PFSK-1 (cell line): ENCODE measurements around the gene ZNF425.
A peak's percentile ranks its signal among the peaks of the same experiment; 100 is the strongest.

Source experiments
- FOXP2 ChIP-seq: optimal IDR thresholded peaks from 2 replicates; pipeline ENCODE3; 2011; ENCODE audit warnings: borderline replicate concordance, control low read depth, inconsistent platforms; ENCODE audit not compliant: insufficient read depth; ENCODE audit errors: extremely low read length, extremely low read depth
- POLR2AphosphoS5 ChIP-seq: IDR thresholded peaks from 2 replicates; pipeline ENCODE4 v1.6.1; 2012; ENCODE audit warnings: low read depth, mild to moderate bottlenecking, control low read depth, low read length, moderate library complexity
- SIN3A ChIP-seq: IDR thresholded peaks from 2 replicates; pipeline ENCODE4 v1.6.1; 2012; ENCODE audit warnings: mild to moderate bottlenecking, low read length, moderate library complexity, borderline replicate concordance; ENCODE audit not compliant: insufficient read depth
- TAF1 ChIP-seq: IDR thresholded peaks from 2 replicates; pipeline ENCODE4 v1.6.1; 2012; ENCODE audit warnings: low read length, control low read depth, borderline replicate concordance; ENCODE audit not compliant: insufficient read depth
- TF ChIP-seq, protein P1 (sequence below), 2 experiments: IDR thresholded peaks; 2 replicates each; pipeline versions ENCODE4 v1.6.1 to v1.8.0; 2011 to 2012; ENCODE audit warnings: low read depth in 2 of 2, low read length in 2 of 2, control low read depth in 1 of 2, inconsistent platforms in 1 of 2, mild to moderate bottlenecking in 1 of 2, moderate library complexity in 1 of 2; ENCODE audit not compliant: insufficient read depth in 1 of 2

The ZNF425 gene

DNA sequence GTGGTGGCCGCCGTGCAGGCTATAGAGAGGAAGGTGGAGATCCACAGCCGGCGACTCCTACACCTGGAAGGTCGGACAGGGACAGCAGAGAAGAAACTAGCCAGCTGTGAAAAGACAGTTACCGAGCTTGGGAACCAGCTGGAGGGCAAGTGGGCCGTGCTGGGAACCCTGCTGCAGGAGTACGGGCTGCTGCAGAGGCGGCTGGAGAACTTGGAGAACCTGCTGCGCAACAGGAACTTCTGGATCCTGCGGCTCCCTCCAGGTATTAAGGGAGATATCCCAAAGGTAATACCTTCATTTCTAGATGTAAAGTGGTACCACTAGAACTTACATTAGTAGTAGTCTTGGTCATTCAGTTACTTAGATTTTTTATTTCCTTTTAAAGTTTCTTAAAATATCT, 27.9 kb upstream of the ZNF425 start:
- TF ChIP-seq, protein P1, sequence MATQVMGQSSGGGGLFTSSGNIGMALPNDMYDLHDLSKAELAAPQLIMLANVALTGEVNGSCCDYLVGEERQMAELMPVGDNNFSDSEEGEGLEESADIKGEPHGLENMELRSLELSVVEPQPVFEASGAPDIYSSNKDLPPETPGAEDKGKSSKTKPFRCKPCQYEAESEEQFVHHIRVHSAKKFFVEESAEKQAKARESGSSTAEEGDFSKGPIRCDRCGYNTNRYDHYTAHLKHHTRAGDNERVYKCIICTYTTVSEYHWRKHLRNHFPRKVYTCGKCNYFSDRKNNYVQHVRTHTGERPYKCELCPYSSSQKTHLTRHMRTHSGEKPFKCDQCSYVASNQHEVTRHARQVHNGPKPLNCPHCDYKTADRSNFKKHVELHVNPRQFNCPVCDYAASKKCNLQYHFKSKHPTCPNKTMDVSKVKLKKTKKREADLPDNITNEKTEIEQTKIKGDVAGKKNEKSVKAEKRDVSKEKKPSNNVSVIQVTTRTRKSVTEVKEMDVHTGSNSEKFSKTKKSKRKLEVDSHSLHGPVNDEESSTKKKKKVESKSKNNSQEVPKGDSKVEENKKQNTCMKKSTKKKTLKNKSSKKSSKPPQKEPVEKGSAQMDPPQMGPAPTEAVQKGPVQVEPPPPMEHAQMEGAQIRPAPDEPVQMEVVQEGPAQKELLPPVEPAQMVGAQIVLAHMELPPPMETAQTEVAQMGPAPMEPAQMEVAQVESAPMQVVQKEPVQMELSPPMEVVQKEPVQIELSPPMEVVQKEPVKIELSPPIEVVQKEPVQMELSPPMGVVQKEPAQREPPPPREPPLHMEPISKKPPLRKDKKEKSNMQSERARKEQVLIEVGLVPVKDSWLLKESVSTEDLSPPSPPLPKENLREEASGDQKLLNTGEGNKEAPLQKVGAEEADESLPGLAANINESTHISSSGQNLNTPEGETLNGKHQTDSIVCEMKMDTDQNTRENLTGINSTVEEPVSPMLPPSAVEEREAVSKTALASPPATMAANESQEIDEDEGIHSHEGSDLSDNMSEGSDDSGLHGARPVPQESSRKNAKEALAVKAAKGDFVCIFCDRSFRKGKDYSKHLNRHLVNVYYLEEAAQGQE (IDR thresholded peaks at IDR 0.05; ENCODE audit: insufficient read depth in 1 of 2, low read depth in 2 of 2, low read length in 2 of 2) = no peak
- no peak for TF ChIP-seq TAF1
- TF ChIP-seq FOXP2 = no peak
- TF ChIP-seq SIN3A = no peak
- no peak for TF ChIP-seq POLR2AphosphoS5

DNA sequence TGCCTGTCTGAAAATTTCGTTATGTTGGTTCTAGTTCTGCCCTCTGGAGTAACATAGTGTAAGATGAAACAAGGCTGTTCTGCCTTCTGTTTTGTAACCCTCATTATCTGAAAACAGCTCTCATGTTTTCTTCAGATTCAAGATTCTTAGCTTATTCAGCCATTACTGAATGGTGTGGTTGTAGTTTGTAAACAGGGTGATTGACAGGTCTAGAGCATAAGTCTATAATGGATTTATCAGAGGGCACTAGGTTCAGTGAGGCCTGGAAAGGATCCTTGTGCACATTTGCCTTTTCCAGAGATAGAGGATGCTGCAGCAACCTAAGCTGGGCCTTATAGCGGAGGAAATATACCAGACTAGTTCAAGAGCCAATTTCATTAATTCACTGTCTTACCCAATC, 27.2 kb upstream of the ZNF425 start:
- TF ChIP-seq, protein P1 (IDR thresholded peaks at IDR 0.05; ENCODE audit: insufficient read depth in 1 of 2, low read depth in 2 of 2, low read length in 2 of 2) = no peak
- no peak for TF ChIP-seq FOXP2
- TF ChIP-seq SIN3A = no peak
- TF ChIP-seq POLR2AphosphoS5 = no peak
- TF ChIP-seq TAF1 = no peak

DNA sequence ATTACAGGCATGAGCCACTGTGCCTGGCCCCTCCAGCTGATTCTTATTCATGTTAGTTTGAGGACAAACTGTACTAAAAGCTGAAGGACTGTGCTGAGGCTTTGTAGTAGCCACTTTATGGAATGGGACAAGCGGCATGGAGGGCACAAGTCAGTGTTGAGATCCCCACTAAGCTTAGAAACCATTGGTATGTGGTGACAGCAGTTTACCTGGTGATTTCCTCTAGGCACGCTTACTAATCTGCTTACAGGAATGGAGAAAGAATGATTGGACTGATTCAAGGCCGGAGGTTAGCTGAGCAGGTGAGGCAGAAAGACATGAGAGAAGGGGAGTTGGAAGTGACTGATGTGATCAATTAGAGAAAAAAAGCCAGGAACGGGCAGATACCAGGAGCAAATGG, 24.9 kb upstream of the ZNF425 start:
- TF ChIP-seq, protein P1 (IDR thresholded peaks at IDR 0.05; ENCODE audit: insufficient read depth in 1 of 2, low read depth in 2 of 2, low read length in 2 of 2) = no peak
- TF ChIP-seq FOXP2 (no peak), SIN3A (no peak), TAF1 (no peak), POLR2AphosphoS5 (no peak)

DNA sequence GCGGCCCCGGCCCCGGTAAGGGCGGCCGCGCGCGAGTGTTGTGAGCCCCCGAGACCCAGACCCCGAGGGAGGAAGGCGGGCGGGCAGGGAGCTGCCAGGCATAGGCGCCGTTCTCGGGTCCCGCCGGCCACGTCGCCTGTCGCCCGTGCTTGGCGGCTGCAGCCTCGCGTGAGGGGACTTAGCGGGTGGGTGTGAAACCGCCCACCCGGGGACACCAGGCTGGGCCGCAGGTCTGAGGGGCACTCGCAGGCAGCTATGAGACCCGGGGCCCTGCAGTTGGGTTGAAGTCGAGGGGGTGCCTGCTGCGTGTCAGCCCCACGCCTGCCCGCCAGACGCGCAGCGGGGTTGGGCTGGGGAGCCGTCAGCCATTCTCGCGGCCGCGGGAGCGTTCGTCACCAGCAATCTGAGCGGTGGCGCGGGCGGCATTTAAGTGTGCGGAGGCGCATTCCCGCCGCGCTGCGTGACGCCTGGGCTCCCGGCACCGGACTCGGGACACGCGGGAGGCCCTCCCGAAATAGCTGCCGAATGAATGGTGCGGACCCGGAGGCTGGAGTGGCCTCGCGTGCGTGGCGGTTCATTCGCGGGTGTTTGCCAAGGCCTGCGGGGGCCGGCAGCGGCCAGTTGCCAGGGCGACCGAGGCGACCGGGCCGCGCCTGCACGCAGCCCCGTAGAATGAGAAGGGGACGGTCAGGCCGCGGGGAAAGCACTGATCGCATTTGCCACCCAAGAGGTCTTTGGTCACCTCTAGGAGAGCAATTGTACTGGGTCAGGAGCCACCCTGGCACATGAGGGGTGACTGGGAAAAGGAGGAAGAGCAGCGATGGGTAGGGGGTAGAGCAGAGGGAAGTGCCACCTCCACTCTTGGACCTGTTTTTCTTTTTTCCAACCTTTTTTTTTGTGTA, 21.9 kb upstream of the ZNF425 start:
- TF ChIP-seq POLR2AphosphoS5 (no peak), FOXP2 (peak; percentile 9)

DNA sequence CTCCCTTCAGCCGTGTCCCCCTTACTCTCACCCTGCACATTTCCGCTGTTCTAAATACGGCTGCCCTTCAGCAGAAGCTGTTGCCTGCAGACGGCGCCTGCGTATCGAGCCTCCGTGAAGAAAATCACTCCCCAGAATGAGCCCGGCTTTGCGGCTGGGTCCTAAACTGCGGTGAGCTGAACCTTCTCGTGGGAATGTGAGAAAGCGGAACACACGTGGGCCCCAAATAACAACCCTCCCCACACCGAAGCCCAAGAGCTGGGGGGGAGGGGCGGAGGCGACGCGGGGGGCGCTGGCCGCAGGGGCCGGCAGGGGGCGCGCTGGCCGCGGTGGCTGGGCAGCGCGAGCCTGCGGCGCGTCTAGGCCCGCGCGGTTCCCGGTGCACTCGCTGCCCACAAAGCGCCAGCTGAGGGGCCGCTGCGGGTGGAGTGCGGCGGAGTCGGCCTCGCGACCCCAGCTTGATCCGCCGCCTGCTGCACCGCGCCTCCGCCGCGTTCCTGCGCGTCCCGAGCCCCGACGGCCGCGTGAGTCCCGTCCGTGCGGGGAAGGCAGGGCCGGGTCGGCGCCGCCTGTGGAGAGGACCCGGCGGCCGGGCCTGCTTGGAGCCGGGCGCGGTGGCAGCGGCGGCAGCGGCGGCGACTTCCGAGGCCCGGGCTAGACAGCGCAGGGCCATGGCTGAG, 21.1 kb upstream of the ZNF425 start, which contains the start of gene ZNF398:
ZNF398 (plus strand) TSS at position 382 of the 680 bp plus-strand sequence; CDS start at position 672, 290 bp downstream.
- TF ChIP-seq FOXP2 (peak; percentile 82), TAF1 (peak; percentile 79)
- TF ChIP-seq, protein P1 (IDR thresholded peaks at IDR 0.05; ENCODE audit: insufficient read depth in 1 of 2, low read depth in 2 of 2, low read length in 2 of 2) = no peak
